ENCODE data around the gene EIF2S1. TPM values are rescaled to one million over a fixed set of nuclear protein-coding genes. Genes with fewer than 3 reads are reported as not detected.
"Not testable (repeated sequence)": the region's sequence is repeated elsewhere in the genome, so short reads cannot be mapped to it uniquely, and the experiment has no call there.

EIF2S1 gene
- total RNA-seq, 1 donor from 2014 or later = 356 TPM

GRCh38 chr14:67410313-67410712 lies 50.2 kb downstream of the EIF2S1 start:
- no peak overlapping the region for H3K4me3 ChIP-seq (ENCODE audit: low read depth, low read length)
- TF ChIP-seq, protein P1, sequence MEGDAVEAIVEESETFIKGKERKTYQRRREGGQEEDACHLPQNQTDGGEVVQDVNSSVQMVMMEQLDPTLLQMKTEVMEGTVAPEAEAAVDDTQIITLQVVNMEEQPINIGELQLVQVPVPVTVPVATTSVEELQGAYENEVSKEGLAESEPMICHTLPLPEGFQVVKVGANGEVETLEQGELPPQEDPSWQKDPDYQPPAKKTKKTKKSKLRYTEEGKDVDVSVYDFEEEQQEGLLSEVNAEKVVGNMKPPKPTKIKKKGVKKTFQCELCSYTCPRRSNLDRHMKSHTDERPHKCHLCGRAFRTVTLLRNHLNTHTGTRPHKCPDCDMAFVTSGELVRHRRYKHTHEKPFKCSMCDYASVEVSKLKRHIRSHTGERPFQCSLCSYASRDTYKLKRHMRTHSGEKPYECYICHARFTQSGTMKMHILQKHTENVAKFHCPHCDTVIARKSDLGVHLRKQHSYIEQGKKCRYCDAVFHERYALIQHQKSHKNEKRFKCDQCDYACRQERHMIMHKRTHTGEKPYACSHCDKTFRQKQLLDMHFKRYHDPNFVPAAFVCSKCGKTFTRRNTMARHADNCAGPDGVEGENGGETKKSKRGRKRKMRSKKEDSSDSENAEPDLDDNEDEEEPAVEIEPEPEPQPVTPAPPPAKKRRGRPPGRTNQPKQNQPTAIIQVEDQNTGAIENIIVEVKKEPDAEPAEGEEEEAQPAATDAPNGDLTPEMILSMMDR (IDR thresholded peaks at IDR 0.05; ENCODE audit: insufficient read depth, low read length, severe bottlenecking) = no peak
- DNase-seq (ENCODE audit: low read depth) (peak; percentile 27), FAIRE-seq (no peak)
- H3K27me3 ChIP-seq (ENCODE audit: control insufficient read depth, insufficient read depth, low read length) = no peaks in the 10 kb centered on the region
- peaks cover 4% of the 10 kb centered on the region for H3K36me3 ChIP-seq (ENCODE audit: control insufficient read depth, insufficient read depth, low read length)

GRCh38 chr14:67411370-67411769 lies 51.2 kb downstream of the EIF2S1 start:
- Histone ChIP-seq H3K4me3 (ENCODE audit: low read depth, low read length) (peak overlapping the region; percentile 68), H3K36me3 (ENCODE audit: control insufficient read depth, insufficient read depth, low read length) (no peaks in the 10 kb centered on the region), H3K27me3 (ENCODE audit: control insufficient read depth, insufficient read depth, low read length) (no peaks in the 10 kb centered on the region)
- TF ChIP-seq, protein P1 (IDR thresholded peaks at IDR 0.05; ENCODE audit: insufficient read depth, low read length, severe bottlenecking) = no peak
- FAIRE-seq = no peak
- no peak for DNase-seq (ENCODE audit: low read depth)

- Histone ChIP-seq H3K36me3 (ENCODE audit: control insufficient read depth, insufficient read depth, low read length) (no peaks in the 10 kb centered on the region), H3K4me3 (ENCODE audit: low read depth, low read length) (peak within 1 kb of the TSS; percentile 68), H3K27me3 (ENCODE audit: control insufficient read depth, insufficient read depth, low read length) (no peaks in the 10 kb centered on the region)
- TF ChIP-seq, protein P1 (IDR thresholded peaks at IDR 0.05; ENCODE audit: insufficient read depth, low read length, severe bottlenecking) = no peak
- DNase-seq (ENCODE audit: low read depth) = peak; percentile 84
- no peak for FAIRE-seq
These were observed 51.8 kb downstream of the EIF2S1 start, which contains the start of gene PLEK2 for GRCh38 chr14:67411820-67412421. Gene PLEK2 (minus strand): TSS chr14:67412165. CDS start chr14:67412059, 106 bp downstream.

- Histone ChIP-seq H3K36me3 (ENCODE audit: control insufficient read depth, insufficient read depth, low read length) (no peaks in the 10 kb centered on the region), H3K4me3 (ENCODE audit: low read depth, low read length) (no peak overlapping the region), H3K27me3 (ENCODE audit: control insufficient read depth, insufficient read depth, low read length) (no peaks in the 10 kb centered on the region)
- TF ChIP-seq, protein P1 (IDR thresholded peaks at IDR 0.05; ENCODE audit: insufficient read depth, low read length, severe bottlenecking) = no peak
- FAIRE-seq (no peak), DNase-seq (ENCODE audit: low read depth) (peak; percentile 97)
These were observed 54.0 kb downstream of the EIF2S1 start for GRCh38 chr14:67413806-67414769.

DNA sequence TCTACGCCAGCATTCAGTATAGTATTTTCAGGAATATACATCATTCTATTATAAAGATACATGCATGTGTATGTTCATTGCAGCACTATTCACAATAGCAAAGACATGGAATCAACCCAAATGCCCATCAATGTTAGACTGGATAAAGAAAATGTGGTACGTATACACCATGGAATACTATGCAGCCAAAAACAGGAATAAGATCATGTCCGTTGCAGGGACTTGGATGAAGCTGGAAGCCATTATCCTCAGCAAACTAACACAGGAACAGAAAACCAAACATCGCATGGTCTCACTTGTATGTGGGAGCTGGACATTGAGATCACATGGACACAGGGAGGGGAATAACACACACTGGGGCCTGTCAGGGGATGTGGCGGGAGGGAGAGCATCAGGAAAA lies 55.5 kb downstream of the EIF2S1 start:
- DNase-seq (ENCODE audit: low read depth); FAIRE-seq; H3K27me3 ChIP-seq (ENCODE audit: control insufficient read depth, insufficient read depth, low read length); H3K36me3 ChIP-seq (ENCODE audit: control insufficient read depth, insufficient read depth, low read length); H3K4me3 ChIP-seq (ENCODE audit: low read depth, low read length): not testable (repeated sequence)

DNA sequence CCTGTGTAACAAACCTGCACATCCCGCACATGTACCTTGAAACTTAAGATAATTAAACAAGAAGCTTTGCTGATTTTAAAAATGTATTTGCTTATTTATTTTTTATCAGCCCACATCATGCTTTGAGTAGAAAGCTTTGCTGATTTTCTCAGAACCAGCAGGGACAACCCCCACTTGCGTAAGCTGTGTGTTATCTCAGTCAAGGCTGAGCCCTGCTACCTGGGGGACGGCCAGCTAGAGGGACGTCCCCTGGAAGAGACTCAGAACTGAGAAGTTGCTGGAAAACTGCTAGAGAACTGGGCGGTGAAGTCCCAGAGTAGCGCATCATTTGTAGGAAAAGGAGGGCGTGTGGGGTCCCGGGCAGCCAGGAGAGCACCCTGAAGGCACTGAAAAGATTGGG lies 56.0 kb downstream of the EIF2S1 start:
- TF ChIP-seq, protein P1 (IDR thresholded peaks at IDR 0.05; ENCODE audit: insufficient read depth, low read length, severe bottlenecking) = no peak
- DNase-seq (ENCODE audit: low read depth) (no peak), FAIRE-seq (no peak)
- H3K36me3 ChIP-seq (ENCODE audit: control insufficient read depth, insufficient read depth, low read length) = no peaks in the 10 kb centered on the region
- no peak overlapping the region for H3K4me3 ChIP-seq (ENCODE audit: low read depth, low read length)
- no peaks in the 10 kb centered on the region for H3K27me3 ChIP-seq (ENCODE audit: control insufficient read depth, insufficient read depth, low read length)

All from bronchial epithelial cell (primary cell).